A673 (cell line): Measurements from ENCODE around the gene ZNF354C.

Source experiments
- CTCF ChIP-seq: fragments of 300-800, 200-600 bp; sonication (generic); conservative IDR thresholded peaks from 2 replicates; pipeline ENCODE4 v1.5.1; 2017; ENCODE audit warnings: low read depth, mild to moderate bottlenecking, antibody characterized with exemption, low read length, moderate library complexity, mixed read lengths
- EZH2 ChIP-seq: fragments of 200-600 bp; sonication (generic); IDR thresholded peaks from 2 replicates; pipeline ENCODE4 v1.6.1; 2017; ENCODE audit warnings: borderline replicate concordance, low read depth, mild to moderate bottlenecking, mixed read lengths, antibody characterized with exemption, low read length; ENCODE audit not compliant: poor library complexity, severe bottlenecking

GRCh38 chr5:179123491-179124272 lies 63.5 kb downstream of the ZNF354C start:
- TF ChIP-seq CTCF (no peak), EZH2 (no peak)
